ENCODE data around the gene TMEM238L.
A peak's percentile ranks its signal among the peaks of the same experiment; 100 is the strongest.

Gene TMEM238L

GRCh38 chr17:10773391-10773790 lies 30.5 kb downstream of the TMEM238L start:
- no peak for DNase-seq (ENCODE audit: low read depth in 2 of 2)

GRCh38 chr17:10772425-10773380 lies 31.2 kb downstream of the TMEM238L start:
- DNase-seq (ENCODE audit: low read depth in 2 of 2), result peak in 1 of 2 donors; percentile 6

- no peak for DNase-seq (ENCODE audit: low read depth in 2 of 2)
Measured at GRCh38 chr17:10771148-10771547, 32.8 kb downstream of the TMEM238L start.

DNA sequence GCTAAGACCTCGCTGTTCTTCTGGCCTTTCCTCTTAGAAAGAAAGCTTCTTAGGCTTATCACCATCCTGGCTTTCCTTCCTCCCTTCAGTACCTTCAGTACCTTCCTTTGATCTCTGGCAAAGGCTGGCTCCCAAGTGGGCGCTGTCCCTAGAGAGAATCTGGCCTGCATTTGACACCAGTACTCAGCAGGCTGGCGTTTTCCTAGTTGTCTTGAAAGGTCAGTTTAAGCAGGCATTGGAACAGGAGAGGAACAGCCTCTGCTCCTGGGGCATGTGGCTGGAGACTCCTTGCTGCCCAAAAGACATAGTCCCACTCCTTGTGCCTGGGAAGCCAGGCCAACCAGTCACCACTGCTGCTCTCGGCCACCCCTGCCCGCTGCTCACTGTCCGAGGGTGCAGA lies 34.1 kb downstream of the TMEM238L start:
- DNase-seq (ENCODE audit: low read depth in 2 of 2), result no peak

GRCh38 chr17:10768750-10769251 lies 35.1 kb downstream of the TMEM238L start:
- DNase-seq (ENCODE audit: low read depth in 2 of 2), result no peak

- no peak for DNase-seq (ENCODE audit: low read depth in 2 of 2)
Measured at GRCh38 chr17:10767232-10767631, 36.7 kb downstream of the TMEM238L start.

GRCh38 chr17:10762037-10762436 lies 41.9 kb downstream of the TMEM238L start:
- no peak for DNase-seq (ENCODE audit: low read depth in 2 of 2)

DNA sequence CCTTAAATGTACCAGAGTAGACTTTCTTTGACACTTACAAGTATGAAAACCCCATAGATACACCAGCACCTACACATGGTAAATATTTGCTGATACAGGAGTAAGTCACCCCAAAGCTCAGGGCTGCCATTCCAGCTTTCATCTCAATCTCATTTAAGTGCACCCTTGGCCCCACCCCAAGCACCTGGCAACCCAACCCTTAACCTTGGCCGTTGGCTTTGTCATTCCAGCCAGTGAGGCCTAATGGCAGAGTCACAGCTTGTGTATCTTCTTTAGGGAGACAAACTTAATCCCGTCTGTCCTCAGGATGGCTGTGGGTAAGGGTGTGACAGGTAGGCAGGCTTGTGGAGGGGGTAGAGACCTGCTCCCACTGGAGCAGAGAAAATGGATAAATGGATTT lies 42.6 kb downstream of the TMEM238L start:
- no peak for DNase-seq (ENCODE audit: low read depth in 2 of 2)

GRCh38 chr17:10758062-10758461 lies 45.8 kb downstream of the TMEM238L start:
- DNase-seq (ENCODE audit: low read depth in 2 of 2), result no peak

DNA sequence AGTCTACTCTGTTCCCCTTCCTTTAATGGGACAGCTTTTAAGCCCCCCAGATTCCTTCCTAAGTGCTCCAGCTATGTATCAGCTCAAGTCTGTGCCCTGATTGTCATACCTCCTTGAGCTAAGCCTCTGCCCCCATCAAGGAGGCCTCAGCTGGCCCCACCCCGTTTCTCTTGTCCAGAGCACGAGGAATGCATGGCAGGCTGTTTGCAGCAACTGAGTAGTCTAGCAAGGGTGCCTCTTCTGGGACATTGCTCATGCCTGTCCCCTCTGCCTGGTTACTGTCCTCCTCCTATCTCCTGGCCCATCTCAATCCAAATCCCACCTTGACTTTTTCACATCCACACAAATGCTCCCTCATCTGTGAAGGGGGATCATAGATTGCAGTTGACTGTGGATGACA lies 46.3 kb downstream of the TMEM238L start:
- DNase-seq (ENCODE audit: low read depth in 2 of 2), result no peak

DNA sequence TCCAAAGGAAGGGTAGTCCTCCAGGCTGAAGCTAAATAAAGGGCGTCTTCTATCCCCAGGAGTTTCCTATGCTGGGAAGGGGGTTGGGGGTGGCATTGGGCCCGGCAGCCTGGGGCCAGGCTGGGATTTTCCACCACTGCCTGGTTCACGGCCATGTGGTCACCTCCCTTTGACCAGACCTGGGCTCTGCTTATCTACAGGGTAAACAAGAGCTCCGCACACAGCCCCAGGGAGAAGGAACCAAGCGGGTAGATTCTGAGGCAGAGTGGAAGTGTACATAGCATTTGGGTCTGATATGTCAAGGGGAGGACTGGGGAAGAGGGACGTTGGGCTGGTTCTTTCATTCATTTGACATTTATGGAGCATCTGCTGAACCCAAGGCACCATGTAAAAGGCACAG lies 46.8 kb downstream of the TMEM238L start:
- no peak for DNase-seq (ENCODE audit: low read depth in 2 of 2)

DNA sequence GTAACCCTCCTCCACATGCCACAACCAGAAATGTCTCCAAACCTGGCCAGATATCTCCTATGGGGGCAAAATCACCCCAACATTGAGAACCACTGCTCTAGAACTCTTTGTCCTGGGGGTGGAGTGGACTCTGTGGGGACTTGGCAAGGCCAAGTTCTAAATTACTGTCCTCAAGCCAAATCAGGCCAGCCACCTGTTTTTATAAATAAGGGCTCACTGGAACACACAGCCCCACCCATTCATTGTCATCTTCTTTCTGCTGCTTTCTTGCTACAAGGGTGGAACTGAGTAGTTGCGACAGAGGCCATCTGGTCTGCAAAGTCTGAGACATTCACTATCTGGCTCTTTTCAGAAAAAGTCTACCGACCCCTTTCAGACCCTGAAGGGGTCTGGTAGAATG lies 47.3 kb downstream of the TMEM238L start:
- DNase-seq (ENCODE audit: low read depth in 2 of 2), result no peak

- DNase-seq (ENCODE audit: low read depth in 2 of 2), result no peak
Measured at GRCh38 chr17:10756185-10756584, 47.7 kb downstream of the TMEM238L start.

- no peak for DNase-seq (ENCODE audit: low read depth in 2 of 2)
Measured at GRCh38 chr17:10755592-10756127, 48.2 kb downstream of the TMEM238L start.

GRCh38 chr17:10754861-10755591 lies 48.9 kb downstream of the TMEM238L start:
- no peak for DNase-seq (ENCODE audit: low read depth in 2 of 2)

DNA sequence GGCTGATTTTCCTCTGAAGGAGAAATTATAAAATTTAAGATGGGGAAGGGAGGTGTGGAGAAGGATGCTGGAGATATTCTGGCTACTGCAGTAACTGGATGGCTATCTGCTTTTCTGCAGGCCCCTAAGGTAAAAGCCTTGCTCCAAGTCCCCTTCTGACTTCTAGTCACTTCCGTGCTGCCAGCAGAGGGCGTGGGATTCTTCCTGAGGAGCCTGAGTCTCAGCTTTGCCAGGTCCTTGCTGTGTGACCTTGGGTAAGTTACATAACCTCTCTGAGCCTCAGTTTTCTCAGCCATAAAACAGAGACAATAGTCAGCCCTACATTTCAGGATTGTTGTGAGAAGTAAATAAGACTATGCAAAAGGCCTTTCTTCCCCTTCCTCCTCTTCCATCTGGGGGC lies 49.8 kb downstream of the TMEM238L start:
- DNase-seq (ENCODE audit: low read depth in 2 of 2), result no peak

GRCh38 chr17:10752696-10753095 lies 51.2 kb downstream of the TMEM238L start:
- DNase-seq (ENCODE audit: low read depth in 2 of 2), result no peak

- no peak for DNase-seq (ENCODE audit: low read depth in 2 of 2)
Measured at GRCh38 chr17:10751563-10751962, 52.3 kb downstream of the TMEM238L start.

DNA sequence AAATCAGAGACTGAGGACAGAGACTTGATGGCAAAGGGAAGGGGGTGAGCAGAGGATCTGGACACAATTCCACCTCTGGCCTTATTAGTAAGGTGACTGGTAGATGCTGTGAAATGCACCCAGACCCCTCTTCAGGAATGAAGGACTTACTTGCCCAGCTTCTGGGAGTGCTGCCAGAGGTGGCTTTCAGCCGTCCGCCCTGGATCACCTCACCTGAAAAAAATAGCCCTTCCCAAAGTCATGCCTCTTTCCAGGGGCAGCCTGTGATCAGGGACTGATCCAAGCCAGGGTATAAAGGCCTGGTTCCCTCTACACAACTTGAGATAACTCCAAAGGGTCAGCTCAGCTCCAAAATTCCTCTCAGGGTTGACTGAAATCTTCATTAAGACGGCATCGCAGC lies 53.7 kb downstream of the TMEM238L start:
- DNase-seq (ENCODE audit: low read depth in 2 of 2), result no peak

GRCh38 chr17:10748531-10749181 lies 55.2 kb downstream of the TMEM238L start:
- DNase-seq (ENCODE audit: low read depth in 2 of 2), result no peak

GRCh38 chr17:10745231-10745630 lies 58.7 kb downstream of the TMEM238L start:
- DNase-seq (ENCODE audit: low read depth in 2 of 2), result no peak
